Mesothelial cell of epicardium (in vitro differentiated cells): ENCODE measurements around the gene KCTD12. TPM values are rescaled to one million over a fixed set of nuclear protein-coding genes. Genes with fewer than 3 reads are reported as not detected.

Experiments
- DNase-seq, 2 experiments: peaks; one replicate each; pipeline ENCODE4 v3.0.0; 2021; ENCODE audit warnings: low spot score in 2 of 2; ENCODE audit not compliant: unreplicated experiment in 2 of 2
- H3K27ac Mint-ChIP-seq: 2 replicates; pipeline ENCODE4 v1.8.0; 2021; ENCODE audit warnings: mixed read lengths
- H3K27me3 Mint-ChIP-seq: 2 replicates; pipeline ENCODE4 v1.8.0; 2021; ENCODE audit warnings: low read depth, mixed read lengths
- H3K36me3 Mint-ChIP-seq: 2 replicates; pipeline ENCODE4 v1.8.0; 2021; ENCODE audit warnings: mixed read lengths
- H3K4me1 Mint-ChIP-seq: 2 replicates; pipeline ENCODE4 v1.8.0; 2021; ENCODE audit warnings: mixed read lengths
- H3K4me3 Mint-ChIP-seq: 2 replicates; pipeline ENCODE4 v1.8.0; 2021; ENCODE audit warnings: mild to moderate bottlenecking, moderate library complexity, mixed read lengths
- H3K9me3 Mint-ChIP-seq: 2 replicates; pipeline ENCODE4 v1.8.0; 2021; ENCODE audit warnings: mixed read lengths
- CTCF ChIP-seq: fragments of 200-600 bp; sonication (generic); IDR thresholded peaks from one replicate; pipeline ENCODE4 v1.5.0; 2021; ENCODE audit warnings: antibody characterized with exemption; ENCODE audit not compliant: unreplicated experiment
- total RNA-seq: library from RNA; stranded (reverse); gene quantifications from 3 replicates; pipeline ENCODE4 v1.2.1, GENCODE V29; 2021

The KCTD12 gene
- total RNA-seq, 1 donor from 2014 or later, result 142 TPM

- H3K27ac Mint-ChIP-seq, result no peak overlapping the region
- H3K36me3 Mint-ChIP-seq, result no peaks in the 10 kb centered on the region
- H3K9me3 Mint-ChIP-seq, result no peaks in the 10 kb centered on the region
- peak overlapping the region; percentile 84 for H3K4me3 Mint-ChIP-seq
- no peak for TF ChIP-seq CTCF
- H3K27me3 Mint-ChIP-seq, result peaks cover 48% of the 10 kb centered on the region
- H3K4me1 Mint-ChIP-seq, result peaks cover 31% of the 10 kb centered on the region
- no peak for DNase-seq
Observed at GRCh38 chr13:76883236-76883635, 3.0 kb downstream of the KCTD12 start.

- no peak for TF ChIP-seq CTCF
- Mint-ChIP-seq H3K4me3 (peak overlapping the region; percentile 84), H3K4me1 (peaks cover 24% of the 10 kb centered on the region), H3K27ac (peak overlapping the region; percentile 26), H3K36me3 (no peaks in the 10 kb centered on the region), H3K27me3 (peaks cover 43% of the 10 kb centered on the region), H3K9me3 (no peaks in the 10 kb centered on the region)
- DNase-seq, result no peak
Observed at GRCh38 chr13:76882431-76882830, 3.8 kb downstream of the KCTD12 start.

GRCh38 chr13:76879883-76880270, 6.3 kb downstream of the KCTD12 start:
- no peak for TF ChIP-seq CTCF
- no peaks in the 10 kb centered on the region for H3K9me3 Mint-ChIP-seq
- DNase-seq, result no peak
- H3K27ac Mint-ChIP-seq, result no peak overlapping the region
- H3K4me1 Mint-ChIP-seq, result peaks cover 14% of the 10 kb centered on the region
- H3K36me3 Mint-ChIP-seq, result no peaks in the 10 kb centered on the region
- H3K4me3 Mint-ChIP-seq, result no peak overlapping the region
- H3K27me3 Mint-ChIP-seq, result peaks cover 38% of the 10 kb centered on the region

GRCh38 chr13:76879203-76879882, 6.9 kb downstream of the KCTD12 start:
- Mint-ChIP-seq H3K4me1 (peaks cover 13% of the 10 kb centered on the region), H3K36me3 (no peaks in the 10 kb centered on the region), H3K9me3 (no peaks in the 10 kb centered on the region), H3K27ac (no peak overlapping the region), H3K4me3 (no peak overlapping the region), H3K27me3 (peaks cover 33% of the 10 kb centered on the region)
- no peak for DNase-seq
- no peak for TF ChIP-seq CTCF

- no peak for TF ChIP-seq CTCF
- Mint-ChIP-seq H3K27me3 (peaks cover 22% of the 10 kb centered on the region), H3K27ac (no peak overlapping the region), H3K9me3 (no peaks in the 10 kb centered on the region), H3K36me3 (no peaks in the 10 kb centered on the region), H3K4me3 (no peak overlapping the region), H3K4me1 (peaks cover 13% of the 10 kb centered on the region)
- no peak for DNase-seq
Observed at GRCh38 chr13:76878043-76878442, 8.2 kb downstream of the KCTD12 start.
